ENCODE data around the gene ZNF32. TPM values are rescaled to one million over a fixed set of nuclear protein-coding genes. Genes with fewer than 3 reads are reported as not detected.

Gene ZNF32
- total RNA-seq, 1 donor from 2014 or later, result 19.2 TPM

GRCh38 chr10:43671659-43672531 lies 23.2 kb upstream of the ZNF32 start:
- Histone ChIP-seq H3K36me3 (ENCODE audit: insufficient read depth, low read length) (no peaks in the 10 kb centered on the region), H3K79me2 (ENCODE audit: insufficient read depth, low read length) (no peaks in the 10 kb centered on the region), H3K4me2 (ENCODE audit: low read length) (no peak overlapping the region), H3K4me1 (ENCODE audit: insufficient read depth, low read length) (peaks cover 7% of the 10 kb centered on the region), H4K20me1 (ENCODE audit: insufficient read depth, low read length) (no peaks in the 10 kb centered on the region), H3K9ac (ENCODE audit: low read length) (no peak overlapping the region), H3K27ac (ENCODE audit: low read depth, low read length) (no peak overlapping the region), H3K9me3 (ENCODE audit: insufficient read depth, low read depth, low read length) (peaks cover 4% of the 10 kb centered on the region), H3K27me3 (ENCODE audit: insufficient read depth, low read length) (no peaks in the 10 kb centered on the region), H2AFZ (ENCODE audit: low read depth, low read length) (no peak overlapping the region), H3K4me3 (ENCODE audit: insufficient read depth, low read depth, low read length) (no peak overlapping the region)
- Mint-ChIP-seq H3K27ac (ENCODE audit: unreplicated experiment) (no peak overlapping the region), H3K36me3 (ENCODE audit: low read depth, unreplicated experiment) (no peaks in the 10 kb centered on the region), H3K4me3 (ENCODE audit: unreplicated experiment) (no peak overlapping the region), H3K27me3 (ENCODE audit: low read depth, unreplicated experiment) (peaks cover 26% of the 10 kb centered on the region), H3K9me3 (ENCODE audit: unreplicated experiment) (peaks cover 6% of the 10 kb centered on the region), H3K4me1 (ENCODE audit: low read depth, unreplicated experiment) (no peaks in the 10 kb centered on the region)
- TF ChIP-seq CTCF (IDR thresholded peaks at IDR 0.05; ENCODE audit: insufficient read depth, low read depth, low read length), result peak; percentile 75
- no peak for TF ChIP-seq EZH2 (IDR thresholded peaks at IDR 0.05; ENCODE audit: insufficient read depth, low read length)
- FAIRE-seq (peak; percentile 81), DNase-seq (ENCODE audit: low read depth) (peak; percentile 47)

GRCh38 chr10:43669386-43669785 lies 20.7 kb upstream of the ZNF32 start:
- Mint-ChIP-seq H3K27me3 (ENCODE audit: low read depth, unreplicated experiment) (peaks cover 34% of the 10 kb centered on the region), H3K9me3 (ENCODE audit: unreplicated experiment) (peaks cover 2% of the 10 kb centered on the region), H3K36me3 (ENCODE audit: low read depth, unreplicated experiment) (peaks cover 1% of the 10 kb centered on the region), H3K27ac (ENCODE audit: unreplicated experiment) (no peak overlapping the region), H3K4me1 (ENCODE audit: low read depth, unreplicated experiment) (no peaks in the 10 kb centered on the region), H3K4me3 (ENCODE audit: unreplicated experiment) (no peak overlapping the region)
- H4K20me1 ChIP-seq (ENCODE audit: insufficient read depth, low read length), result no peaks in the 10 kb centered on the region
- H3K4me3 ChIP-seq (ENCODE audit: insufficient read depth, low read depth, low read length), result no peak overlapping the region
- no peak overlapping the region for H3K27ac ChIP-seq (ENCODE audit: low read depth, low read length)
- DNase-seq (ENCODE audit: low read depth) (no peak), FAIRE-seq (no peak)
- no peaks in the 10 kb centered on the region for H3K36me3 ChIP-seq (ENCODE audit: insufficient read depth, low read length)
- TF ChIP-seq CTCF (IDR thresholded peaks at IDR 0.05; ENCODE audit: insufficient read depth, low read depth, low read length), result no peak
- TF ChIP-seq EZH2 (IDR thresholded peaks at IDR 0.05; ENCODE audit: insufficient read depth, low read length), result no peak
- H3K27me3 ChIP-seq (ENCODE audit: insufficient read depth, low read length), result no peaks in the 10 kb centered on the region
- no peak overlapping the region for H2AFZ ChIP-seq (ENCODE audit: low read depth, low read length)
- H3K4me1 ChIP-seq (ENCODE audit: insufficient read depth, low read length), result peaks cover 7% of the 10 kb centered on the region
- no peak overlapping the region for H3K4me2 ChIP-seq (ENCODE audit: low read length)
- H3K9me3 ChIP-seq (ENCODE audit: insufficient read depth, low read depth, low read length), result no peaks in the 10 kb centered on the region
- no peaks in the 10 kb centered on the region for H3K79me2 ChIP-seq (ENCODE audit: insufficient read depth, low read length)
- H3K9ac ChIP-seq (ENCODE audit: low read length), result no peak overlapping the region

Measured in astrocyte (in vitro differentiated cells and primary cell).